HG02852 (cell line): ENCODE data around the gene AAGAB.
"Not testable (repeated sequence)": the region's sequence is repeated elsewhere in the genome, so short reads cannot be mapped to it uniquely, and the experiment has no call there.

ENCODE experiments used
- ATAC-seq: cut with Tn5 transposase; IDR thresholded peaks from one replicate; pipeline ENCODE4 v1.9.1; 2021; ENCODE audit warnings: mild to moderate bottlenecking, moderate library complexity; ENCODE audit not compliant: unreplicated experiment

The AAGAB gene, protein sequence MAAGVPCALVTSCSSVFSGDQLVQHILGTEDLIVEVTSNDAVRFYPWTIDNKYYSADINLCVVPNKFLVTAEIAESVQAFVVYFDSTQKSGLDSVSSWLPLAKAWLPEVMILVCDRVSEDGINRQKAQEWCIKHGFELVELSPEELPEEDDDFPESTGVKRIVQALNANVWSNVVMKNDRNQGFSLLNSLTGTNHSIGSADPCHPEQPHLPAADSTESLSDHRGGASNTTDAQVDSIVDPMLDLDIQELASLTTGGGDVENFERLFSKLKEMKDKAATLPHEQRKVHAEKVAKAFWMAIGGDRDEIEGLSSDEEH

DNA sequence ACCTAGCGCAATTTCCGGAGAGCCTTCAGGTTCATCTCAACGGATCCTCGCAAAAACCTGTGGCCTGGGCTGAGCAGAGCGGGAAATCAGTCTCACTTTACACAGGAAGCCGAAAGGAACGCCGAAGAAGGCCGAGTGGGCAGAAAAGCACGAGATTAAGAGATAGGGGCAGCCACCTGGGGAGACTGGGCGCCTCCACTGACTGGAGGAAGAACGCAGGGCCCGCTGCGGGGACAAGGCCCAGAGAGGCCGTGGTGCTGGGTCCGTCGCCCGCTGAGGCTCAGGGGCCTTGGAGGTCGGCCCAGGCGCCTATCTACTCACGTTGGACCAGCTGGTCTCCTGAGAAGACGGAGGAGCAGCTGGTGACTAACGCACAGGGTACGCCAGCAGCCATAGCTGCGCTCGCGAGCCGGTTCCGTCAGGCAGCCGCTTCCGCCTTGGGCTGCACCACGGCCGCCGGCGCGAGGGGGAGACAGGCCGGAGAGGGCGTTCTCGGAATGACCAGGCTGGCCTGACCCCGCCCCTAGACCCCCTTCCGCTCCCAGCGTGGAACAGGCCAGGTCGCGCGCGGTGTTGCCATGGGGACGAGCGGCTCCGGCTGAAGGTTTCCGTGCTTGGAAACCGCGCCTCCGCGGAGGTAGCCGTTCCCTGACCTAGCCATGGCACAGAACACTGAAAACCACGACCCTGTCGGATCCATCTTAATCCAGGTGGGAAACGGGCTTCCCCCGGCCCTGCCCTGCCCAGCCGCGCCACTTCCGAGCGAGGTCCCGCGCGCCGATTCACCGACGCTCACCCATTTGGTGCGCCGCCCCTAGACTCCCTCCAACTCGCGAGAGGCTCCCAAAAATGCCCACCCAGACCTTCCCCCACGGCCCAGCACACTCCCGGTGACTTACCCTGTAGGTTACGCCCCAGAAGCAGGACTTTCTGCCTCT, at the start of gene AAGAB, which contains the start of gene IQCH:
TSS of gene AAGAB (minus strand) at position 424 of the 938 bp plus-strand sequence. CDS start at position 394, 30 bp downstream.
TSS of gene IQCH (plus strand) at position 549 of the 938 bp plus-strand sequence. CDS start at position 660, 111 bp downstream.
- ATAC-seq, result peak; percentile 98

DNA sequence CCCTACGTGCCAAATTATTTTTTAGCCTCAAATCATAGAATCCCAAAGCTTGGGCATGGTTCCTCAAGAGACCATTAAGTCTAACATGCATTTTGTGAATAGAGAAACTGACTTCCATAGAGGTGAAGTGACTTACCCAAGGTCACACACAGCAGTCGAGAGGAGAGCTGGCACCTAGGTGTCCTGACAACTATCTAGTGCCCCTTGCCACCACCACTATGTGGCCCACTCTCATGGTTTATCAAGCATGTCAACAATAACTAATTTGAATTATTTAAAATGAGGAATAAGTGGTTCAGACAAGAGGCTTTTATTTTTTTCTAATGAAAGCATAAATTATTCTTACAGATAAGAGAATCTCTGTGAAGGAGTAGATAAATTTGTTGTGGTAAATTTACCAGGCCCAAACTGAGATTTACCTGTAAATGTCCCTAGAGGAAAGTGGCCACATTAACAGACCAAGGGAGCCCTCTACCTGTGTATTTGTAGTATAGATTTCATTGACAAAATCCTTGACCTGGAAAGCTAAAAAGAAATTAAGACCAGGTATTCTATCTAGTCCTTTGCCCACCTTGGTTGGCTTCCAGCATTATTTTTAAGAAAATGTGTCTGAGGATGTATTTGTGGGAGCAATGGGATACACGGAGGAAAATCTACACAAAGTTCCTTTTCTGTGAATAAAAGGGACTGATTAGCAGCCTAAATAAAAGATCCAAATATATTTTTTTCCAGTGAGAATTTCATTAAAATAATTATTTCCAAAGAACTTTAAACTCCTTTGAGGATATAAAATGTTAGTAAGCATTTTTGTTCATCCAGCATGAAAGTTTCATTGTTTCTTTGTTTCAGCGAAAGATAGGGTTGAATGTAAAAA, 49.3 kb upstream of the AAGAB start:
- no peak for ATAC-seq

DNA sequence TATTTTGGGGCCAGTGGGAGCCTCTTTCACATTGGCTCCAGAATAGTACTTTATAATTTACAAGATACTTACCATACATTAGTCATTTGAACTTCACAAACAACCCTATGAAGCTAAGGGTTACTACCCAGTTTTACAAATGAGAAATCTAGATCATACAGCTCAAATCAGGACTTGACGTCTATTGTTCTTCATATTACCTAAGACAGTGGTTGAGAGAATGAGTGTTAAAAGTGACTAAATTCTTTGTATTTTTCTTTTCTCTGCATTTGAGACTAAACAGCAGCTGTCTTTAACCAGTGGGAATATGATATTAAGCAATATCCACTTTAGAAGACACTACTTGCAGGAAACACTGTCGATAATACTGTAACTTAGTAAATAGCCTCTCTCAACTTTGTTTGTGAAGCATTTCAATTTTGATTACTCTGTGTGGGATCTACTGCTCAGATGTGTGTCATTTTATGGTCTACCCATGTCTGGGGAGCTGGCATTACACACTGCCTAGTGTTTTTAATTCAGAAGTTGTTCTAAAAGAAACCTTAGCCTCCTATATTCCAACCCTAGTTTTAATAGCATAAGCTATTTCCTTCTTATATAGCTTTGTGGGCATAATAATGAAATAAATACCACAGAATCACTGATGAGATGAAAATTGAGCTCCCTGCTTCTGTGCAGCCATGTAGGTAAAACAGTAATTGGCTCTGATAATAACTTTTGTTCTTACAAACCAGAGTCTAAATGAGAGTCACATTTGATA, 46.0 kb upstream of the AAGAB start:
- no peak for ATAC-seq

- ATAC-seq, result no peak
These were observed 42.2 kb upstream of the AAGAB start for GRCh38 chr15:67296684-67297083.

GRCh38 chr15:67296188-67296587, 41.7 kb upstream of the AAGAB start:
- no peak for ATAC-seq

DNA sequence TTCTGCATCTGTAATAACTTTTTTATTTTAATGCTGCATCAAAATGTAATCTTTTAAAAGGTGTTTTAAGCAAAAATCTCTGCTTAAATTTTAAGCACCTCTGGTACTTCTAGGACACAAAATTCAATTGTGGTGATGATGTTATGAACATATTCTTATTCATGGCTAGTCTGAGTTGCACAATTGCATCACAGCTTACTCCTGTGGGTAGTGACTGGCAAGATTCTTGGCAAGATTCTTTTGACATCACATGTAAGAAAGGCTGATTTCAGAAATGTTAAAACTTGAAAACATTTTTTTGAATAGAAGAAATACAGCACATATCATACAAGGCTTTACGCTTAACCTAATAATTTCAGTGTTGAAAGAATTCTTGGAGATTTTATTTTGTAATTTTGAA, 35.9 kb upstream of the AAGAB start:
- no peak for ATAC-seq

DNA sequence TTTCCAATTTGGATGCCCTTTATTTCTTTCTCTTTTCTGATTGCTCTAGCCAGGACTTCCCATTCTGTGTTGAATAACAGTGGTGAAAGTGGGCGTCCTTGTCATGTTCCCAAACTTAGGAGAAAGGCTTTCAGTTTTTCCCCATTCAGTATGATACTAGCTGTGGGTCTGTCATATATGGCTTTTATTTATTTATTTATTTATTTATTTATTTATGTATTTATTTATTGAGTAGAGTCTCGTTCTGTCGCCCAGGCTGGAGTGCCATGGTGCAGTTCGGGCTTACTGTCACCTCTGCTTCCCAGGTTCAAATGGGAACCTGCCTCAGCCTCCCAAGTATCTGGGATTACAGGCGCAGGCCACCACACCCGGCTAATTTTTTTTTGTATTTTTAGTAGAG, 31.9 kb upstream of the AAGAB start:
- not testable (repeated sequence) for ATAC-seq

DNA sequence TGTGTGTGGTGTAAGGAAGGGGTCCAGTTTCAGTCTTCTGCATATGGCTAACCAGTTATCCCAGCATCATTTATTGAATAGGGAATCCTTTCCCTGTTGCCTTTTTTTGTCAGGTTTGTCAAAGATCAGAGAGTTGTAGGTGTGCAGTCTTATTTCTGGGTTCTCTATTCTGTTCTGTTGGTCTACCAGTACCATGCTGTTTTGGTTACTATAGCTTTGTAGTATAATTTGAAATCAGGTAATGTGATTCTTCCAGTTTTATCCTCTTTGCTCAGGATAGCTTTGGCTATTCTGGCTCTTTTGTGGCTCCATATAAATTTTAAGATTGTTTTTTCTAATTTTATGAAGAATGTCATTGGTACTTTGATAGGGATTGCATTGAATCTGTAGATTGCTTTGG, 31.2 kb upstream of the AAGAB start:
- ATAC-seq, result not testable (repeated sequence)

DNA sequence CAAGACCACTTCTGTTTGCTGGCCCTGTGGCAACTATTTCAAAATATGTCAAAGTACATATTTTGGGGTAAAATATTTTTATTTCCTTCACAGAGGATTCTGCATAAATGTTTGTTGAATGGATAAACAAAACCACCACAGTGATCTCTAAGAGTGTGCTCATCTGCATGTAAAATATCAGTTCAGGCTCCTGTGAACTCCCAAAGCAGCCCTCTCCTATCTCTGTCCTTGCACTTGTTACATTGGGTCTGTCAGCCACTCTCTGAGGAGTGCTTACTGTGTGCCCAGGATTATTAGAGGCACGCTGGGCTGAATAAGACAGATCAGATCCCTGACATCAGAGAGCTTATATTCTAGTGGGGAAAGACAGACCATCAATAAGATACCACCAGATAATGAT, 27.3 kb upstream of the AAGAB start:
- ATAC-seq, result no peak

DNA sequence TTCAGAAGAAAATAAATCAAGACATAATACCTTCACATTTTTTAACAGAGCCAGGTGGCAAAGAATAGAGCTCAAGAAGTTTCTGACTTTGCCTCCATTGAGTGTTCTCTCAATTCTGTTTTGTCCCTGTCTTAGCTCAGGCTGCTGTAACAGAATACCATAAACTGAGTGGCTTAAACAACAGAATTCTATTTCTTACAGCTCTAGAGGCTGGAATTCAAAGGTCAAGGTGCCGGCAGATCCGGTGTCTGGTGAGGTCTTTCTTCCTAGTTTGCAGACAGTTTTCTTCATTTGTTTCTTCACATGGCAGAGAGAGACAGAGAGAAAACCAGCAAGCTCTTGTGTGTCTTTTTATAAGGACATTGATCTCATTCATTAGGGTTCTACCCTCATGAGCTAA, 25.8 kb upstream of the AAGAB start:
- no peak for ATAC-seq

DNA sequence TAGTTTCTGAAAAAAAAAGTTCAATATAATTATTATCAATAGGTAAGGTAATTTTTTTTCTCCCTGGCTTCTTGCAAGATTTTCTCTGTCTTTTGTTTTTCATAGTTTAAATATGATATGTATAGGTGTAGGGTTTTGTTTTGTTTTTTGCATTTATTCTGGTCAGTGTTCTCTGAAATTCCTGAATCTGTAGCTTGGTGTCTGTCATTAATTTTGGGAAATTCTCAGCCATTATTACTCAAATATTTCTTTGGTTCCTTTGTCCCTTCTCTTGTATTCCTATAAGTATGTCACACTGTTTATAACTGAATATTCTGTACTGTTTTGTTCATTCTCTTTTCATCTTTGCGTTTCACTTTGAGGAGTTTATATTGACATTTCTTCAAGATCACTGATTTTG, 22.2 kb upstream of the AAGAB start:
- no peak for ATAC-seq

GRCh38 chr15:67274236-67274635, 19.8 kb upstream of the AAGAB start:
- ATAC-seq, result no peak

GRCh38 chr15:67267951-67268941, 13.8 kb upstream of the AAGAB start:
- no peak for ATAC-seq

GRCh38 chr15:67267440-67267839, 13.0 kb upstream of the AAGAB start:
- ATAC-seq, result no peak

DNA sequence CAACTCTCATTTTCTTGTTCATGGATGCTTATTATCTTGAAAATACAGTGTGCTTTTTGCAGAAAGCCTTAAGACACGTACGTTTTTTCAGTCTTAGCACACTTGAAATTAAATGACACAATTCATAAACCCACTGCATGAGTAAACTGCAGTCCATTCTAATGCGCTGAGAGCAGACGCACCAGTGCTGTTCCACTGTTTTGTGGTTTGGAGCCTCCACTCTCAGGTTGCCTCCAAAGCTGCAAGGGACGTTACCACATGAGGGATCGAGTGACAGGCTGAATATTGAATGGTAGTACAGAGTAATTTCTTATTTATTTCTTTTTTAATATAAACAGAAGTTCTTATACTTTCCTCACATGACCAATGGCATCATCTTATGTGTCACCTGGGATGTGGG, 12.4 kb upstream of the AAGAB start:
- ATAC-seq, result no peak

GRCh38 chr15:67259806-67260205, 5.3 kb upstream of the AAGAB start:
- no peak for ATAC-seq

- ATAC-seq, result no peak
These were observed 4.9 kb upstream of the AAGAB start for GRCh38 chr15:67259379-67259778.

GRCh38 chr15:67258412-67258811, 4.0 kb upstream of the AAGAB start:
- not testable (repeated sequence) for ATAC-seq

GRCh38 chr15:67256051-67256450, 1.6 kb upstream of the AAGAB start:
- no peak for ATAC-seq
